Measurements from ENCODE around the gene RBP4. TPM values are rescaled to one million over a fixed set of nuclear protein-coding genes. Genes with fewer than 3 reads are reported as not detected.

Gene RBP4
- total RNA-seq, 2 donors from 2014 or later = 22.1 to 136 TPM

GRCh38 chr10:93554760-93555432 is 46.1 kb downstream of the RBP4 start:
- TF ChIP-seq CTCF (IDR thresholded peaks at IDR 0.05) (peak; percentile 62 to 73 (median 66)), POLR2A (IDR thresholded peaks at IDR 0.05) (no peak)
- Histone ChIP-seq H3K4me3 (no peak overlapping the region), H3K27me3 (no peaks in the 10 kb centered on the region), H3K4me1 (no peaks in the 10 kb centered on the region), H3K9me3 (no peaks in the 10 kb centered on the region), H3K27ac (no peak overlapping the region), H3K36me3 (replicated peaks in 1 of 2; ENCODE audit: insufficient read depth in 1 of 2, low read depth in 2 of 2) (no peaks in the 10 kb centered on the region)
- intact Hi-C loops (cut with DNase I) = loop anchor here (10.0 kb wide), 2 partner anchors 120 to 300 kb away; no protein-coding TSS in a partner anchor
- ATAC-seq = peak; percentile 85
- 36 to 37% methylated on average over 13 to 14 of the region's 14 CpGs for WGBS, 2 donors
- DNase-seq = peak; percentile 75 to 82 (median 76)

DNA sequence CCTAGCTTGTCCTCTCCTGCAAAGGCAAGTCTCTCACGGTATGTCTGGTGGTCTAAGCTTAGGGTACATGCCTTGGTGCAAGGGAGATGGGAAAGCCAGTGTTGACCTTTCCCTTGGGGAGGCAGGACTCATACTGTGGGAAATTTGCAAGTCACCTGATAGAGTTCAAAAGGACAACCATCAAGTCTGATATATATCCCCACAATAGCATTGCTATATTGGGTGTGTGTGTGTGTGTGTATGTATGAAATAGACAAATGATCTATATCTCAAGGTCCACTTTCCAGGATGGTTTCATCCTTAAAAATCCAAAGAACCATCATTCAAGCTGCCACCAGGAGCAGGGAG is 46.7 kb downstream of the RBP4 start:
- Histone ChIP-seq H3K27ac (no peak overlapping the region), H3K4me3 (no peak overlapping the region), H3K9me3 (no peaks in the 10 kb centered on the region), H3K36me3 (replicated peaks in 1 of 2; ENCODE audit: insufficient read depth in 1 of 2, low read depth in 2 of 2) (no peaks in the 10 kb centered on the region), H3K27me3 (no peaks in the 10 kb centered on the region), H3K4me1 (no peaks in the 10 kb centered on the region)
- DNase-seq (no peak), ATAC-seq (no peak)
- TF ChIP-seq POLR2A (IDR thresholded peaks at IDR 0.05) (no peak), CTCF (IDR thresholded peaks at IDR 0.05) (no peak)
- 43 to 67% methylated on average over 1 of the region's 1 CpG for WGBS, 2 donors
- intact Hi-C loops (cut with DNase I) = loop anchor here (10.0 kb wide), 2 partner anchors 121 to 301 kb away; no protein-coding TSS in a partner anchor

GRCh38 chr10:93553482-93554315 is 47.3 kb downstream of the RBP4 start:
- Histone ChIP-seq H3K27ac (no peak overlapping the region), H3K4me1 (no peaks in the 10 kb centered on the region), H3K36me3 (replicated peaks in 1 of 2; ENCODE audit: insufficient read depth in 1 of 2, low read depth in 2 of 2) (no peaks in the 10 kb centered on the region), H3K9me3 (no peaks in the 10 kb centered on the region), H3K27me3 (no peaks in the 10 kb centered on the region), H3K4me3 (no peak overlapping the region)
- TF ChIP-seq CTCF (IDR thresholded peaks at IDR 0.05) = no peak
- TF ChIP-seq POLR2A (IDR thresholded peaks at IDR 0.05) = no peak
- intact Hi-C loops (cut with DNase I) = loop anchor here (10.0 kb wide), 2 partner anchors 121 to 301 kb away; no protein-coding TSS in a partner anchor
- 80 to 82% methylated on average over 5 to 8 of the region's 8 CpGs for WGBS, 2 donors
- no peak for DNase-seq
- no peak for ATAC-seq

DNA sequence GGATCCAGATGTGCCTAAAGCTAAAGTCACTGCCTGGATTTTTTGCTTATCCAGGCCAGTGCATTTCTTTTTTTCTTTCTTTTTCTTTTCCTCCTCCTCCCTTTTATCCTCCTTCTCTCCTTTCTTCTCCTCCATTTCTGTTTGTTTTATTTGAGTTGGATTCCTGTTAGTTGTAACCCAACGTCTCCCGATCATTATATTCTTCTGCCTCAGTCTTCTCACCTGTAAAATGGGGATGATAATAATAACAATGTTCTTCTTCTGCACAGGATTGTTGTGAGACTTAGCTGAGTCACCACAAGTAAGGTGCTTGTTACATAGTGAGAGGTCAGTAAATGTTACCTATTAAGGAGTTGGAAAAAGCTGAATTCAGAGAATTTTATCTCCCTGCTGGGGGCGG is 48.3 kb downstream of the RBP4 start:
- WGBS, 2 donors = 82 to 84% methylated on average over 3 of the region's 3 CpGs
- DNase-seq (no peak), ATAC-seq (no peak)
- H3K4me1 ChIP-seq = no peaks in the 10 kb centered on the region
- no peak overlapping the region for H3K27ac ChIP-seq
- H3K4me3 ChIP-seq = no peak overlapping the region
- H3K36me3 ChIP-seq (replicated peaks in 1 of 2; ENCODE audit: insufficient read depth in 1 of 2, low read depth in 2 of 2) = no peaks in the 10 kb centered on the region
- TF ChIP-seq POLR2A (IDR thresholded peaks at IDR 0.05) (no peak), CTCF (IDR thresholded peaks at IDR 0.05) (no peak)
- H3K27me3 ChIP-seq = no peaks in the 10 kb centered on the region
- intact Hi-C loops (cut with DNase I) = loop anchor here (10.0 kb wide), 2 partner anchors 122 to 302 kb away; no protein-coding TSS in a partner anchor
- no peaks in the 10 kb centered on the region for H3K9me3 ChIP-seq
